Stimulated activated CD8-positive, alpha-beta memory T cell treated with anti-CD3 and anti-CD28 coated beads, Interleukin-4, amount 100 ng/mL, for 4 hours (primary cell): Measurements from ENCODE around the gene BDKRB1.
A peak's percentile ranks its signal among the peaks of the same experiment; 100 is the strongest.

ENCODE experiments used
- DNase-seq, 2 donors: peaks; one replicate each; pipeline ENCODE4 v3.0.0-alpha.2; 2020; ENCODE audit warnings: low read depth in 2 of 2, low spot score in 1 of 2

BDKRB1 gene

DNA sequence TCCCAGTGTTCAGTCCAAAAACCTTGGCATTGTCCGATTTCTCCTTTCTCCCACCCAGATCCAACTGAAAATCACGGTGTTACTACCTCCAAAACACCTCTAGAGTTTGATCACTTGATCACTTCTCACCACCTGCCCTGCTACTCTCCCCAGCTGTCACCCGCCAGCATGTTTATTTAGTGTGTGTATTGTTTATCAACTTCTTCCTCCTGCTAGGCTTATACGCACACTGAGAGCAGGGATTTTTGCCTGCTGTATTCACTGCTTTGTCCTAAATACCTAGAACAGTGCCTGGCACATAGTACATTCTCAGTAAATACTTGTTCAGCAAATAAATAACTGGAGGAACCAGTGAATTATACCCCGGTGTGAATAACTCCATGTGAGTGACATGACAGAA, 5.0 kb downstream of the BDKRB1 start:
- no peak for DNase-seq

DNA sequence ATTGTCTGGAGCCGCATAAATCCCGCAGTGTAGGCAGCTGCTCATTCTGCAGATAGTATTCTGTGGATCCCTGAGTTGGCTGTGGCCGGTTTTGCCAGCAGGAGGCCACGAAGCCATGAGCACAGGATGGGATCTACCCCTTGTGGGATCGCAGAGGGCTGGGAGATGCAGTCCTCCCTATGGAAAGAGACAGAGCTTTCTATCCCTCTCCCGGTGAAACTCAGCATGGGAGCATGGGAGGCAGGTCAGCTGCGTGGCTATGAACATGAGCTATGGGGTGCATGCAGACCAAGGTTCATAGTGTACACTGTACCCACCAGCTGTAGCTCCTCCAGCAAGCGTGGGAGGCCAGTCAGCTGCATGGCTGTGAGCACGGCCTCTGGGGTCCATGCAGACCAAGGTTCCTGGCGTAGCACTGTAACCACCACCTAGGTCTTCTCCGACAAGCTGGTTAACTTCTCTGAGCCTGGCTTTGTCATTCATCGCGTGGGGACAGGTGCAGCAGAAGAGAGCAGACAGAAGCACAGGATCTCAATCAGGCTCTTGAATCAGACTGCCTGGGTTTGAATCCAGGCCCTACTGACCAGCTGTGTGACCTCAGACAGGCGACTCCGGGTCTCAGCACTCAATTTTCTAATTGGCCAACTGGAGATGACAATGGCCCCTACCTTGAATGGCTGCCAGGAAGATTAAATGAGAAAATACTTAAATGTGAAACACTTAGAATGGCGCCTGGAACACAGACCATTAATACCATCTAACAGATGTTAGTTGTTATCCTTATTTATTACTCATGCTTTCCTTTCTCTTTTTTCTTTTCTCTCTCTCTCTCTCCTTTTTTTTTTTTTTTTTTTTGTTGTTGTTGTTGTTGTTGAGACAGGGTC, 6.0 kb downstream of the BDKRB1 start:
- no peak for DNase-seq

DNA sequence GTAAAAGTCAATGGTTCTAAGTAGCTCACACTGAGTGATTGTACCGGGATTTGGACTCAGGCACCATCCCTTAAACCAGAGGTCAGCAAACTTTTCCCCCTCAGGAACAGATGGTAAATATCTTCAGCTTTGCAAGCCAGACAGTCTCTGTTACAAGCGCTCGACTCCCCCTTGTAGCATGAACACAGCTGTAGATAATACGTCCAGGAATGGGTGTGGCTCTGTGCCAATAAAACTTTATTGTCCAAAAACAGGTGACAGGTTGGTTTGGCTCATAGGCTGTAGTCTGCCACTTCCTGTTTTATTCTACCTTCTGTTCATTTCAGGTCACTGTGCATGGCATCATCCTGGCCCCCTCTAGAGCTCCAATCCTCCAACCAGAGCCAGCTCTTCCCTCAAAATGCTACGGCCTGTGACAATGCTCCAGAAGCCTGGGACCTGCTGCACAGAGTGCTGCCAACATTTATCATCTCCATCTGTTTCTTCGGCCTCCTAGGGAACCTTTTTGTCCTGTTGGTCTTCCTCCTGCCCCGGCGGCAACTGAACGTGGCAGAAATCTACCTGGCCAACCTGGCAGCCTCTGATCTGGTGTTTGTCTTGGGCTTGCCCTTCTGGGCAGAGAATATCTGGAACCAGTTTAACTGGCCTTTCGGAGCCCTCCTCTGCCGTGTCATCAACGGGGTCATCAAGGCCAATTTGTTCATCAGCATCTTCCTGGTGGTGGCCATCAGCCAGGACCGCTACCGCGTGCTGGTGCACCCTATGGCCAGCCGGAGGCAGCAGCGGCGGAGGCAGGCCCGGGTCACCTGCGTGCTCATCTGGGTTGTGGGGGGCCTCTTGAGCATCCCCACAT, 7.6 kb downstream of the BDKRB1 start:
- no peak for DNase-seq

DNA sequence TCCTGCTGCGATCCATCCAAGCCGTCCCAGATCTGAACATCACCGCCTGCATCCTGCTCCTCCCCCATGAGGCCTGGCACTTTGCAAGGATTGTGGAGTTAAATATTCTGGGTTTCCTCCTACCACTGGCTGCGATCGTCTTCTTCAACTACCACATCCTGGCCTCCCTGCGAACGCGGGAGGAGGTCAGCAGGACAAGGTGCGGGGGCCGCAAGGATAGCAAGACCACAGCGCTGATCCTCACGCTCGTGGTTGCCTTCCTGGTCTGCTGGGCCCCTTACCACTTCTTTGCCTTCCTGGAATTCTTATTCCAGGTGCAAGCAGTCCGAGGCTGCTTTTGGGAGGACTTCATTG, 8.2 kb downstream of the BDKRB1 start:
- DNase-seq = no peak

DNA sequence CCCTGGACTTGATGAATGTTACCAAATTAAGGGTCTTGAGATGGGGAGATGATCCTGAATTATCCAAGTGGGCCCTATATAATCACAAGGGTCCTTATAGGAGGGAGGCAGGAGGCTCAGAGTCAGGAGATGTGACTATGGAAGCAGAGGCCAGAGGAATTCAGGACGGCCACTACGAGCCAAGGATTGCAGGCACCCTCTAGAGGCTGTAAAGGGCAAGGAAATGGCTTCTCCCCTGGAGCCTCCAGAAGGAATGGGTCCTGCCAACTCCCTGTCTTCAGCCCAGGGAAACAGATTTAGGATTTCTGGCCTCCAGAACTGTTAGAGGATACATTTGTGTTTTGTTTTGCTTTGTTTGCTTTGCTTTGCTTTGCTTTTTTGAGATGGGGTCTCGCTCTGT, 8.8 kb downstream of the BDKRB1 start:
- DNase-seq = no peak

DNA sequence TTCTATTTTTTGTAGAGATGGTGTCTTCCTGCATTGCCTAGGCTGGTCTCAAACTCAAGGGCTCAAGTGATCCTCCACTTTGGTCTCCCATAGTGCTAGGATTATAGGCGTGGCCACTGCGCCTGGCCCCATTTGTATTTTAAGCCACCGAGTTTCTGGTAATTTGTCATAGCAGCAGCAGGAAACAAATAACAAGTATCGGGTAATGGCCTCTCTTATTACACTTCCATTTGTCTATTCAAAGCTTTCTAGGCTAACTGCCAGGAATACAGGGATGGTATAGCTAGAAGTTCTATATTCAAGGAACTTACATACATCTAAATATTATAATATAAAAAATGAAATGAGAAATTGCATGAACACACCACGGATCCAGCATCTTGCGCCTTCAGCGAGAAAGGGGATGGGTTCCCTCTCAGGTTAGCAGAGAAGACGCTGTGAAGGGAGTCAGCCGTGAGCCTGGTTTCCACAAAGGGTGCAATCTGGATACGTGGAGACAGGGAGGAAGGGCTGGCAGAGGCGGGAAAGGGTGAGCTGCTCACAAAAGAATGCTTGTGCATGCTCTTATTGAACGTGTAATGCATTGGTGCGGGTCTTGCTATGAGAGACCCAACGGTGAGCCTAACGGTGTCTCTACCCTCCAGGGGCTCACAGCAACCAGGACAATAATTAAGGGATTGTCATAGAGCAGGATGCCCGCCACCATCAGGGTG, 9.5 kb downstream of the BDKRB1 start:
- DNase-seq = no peak

DNA sequence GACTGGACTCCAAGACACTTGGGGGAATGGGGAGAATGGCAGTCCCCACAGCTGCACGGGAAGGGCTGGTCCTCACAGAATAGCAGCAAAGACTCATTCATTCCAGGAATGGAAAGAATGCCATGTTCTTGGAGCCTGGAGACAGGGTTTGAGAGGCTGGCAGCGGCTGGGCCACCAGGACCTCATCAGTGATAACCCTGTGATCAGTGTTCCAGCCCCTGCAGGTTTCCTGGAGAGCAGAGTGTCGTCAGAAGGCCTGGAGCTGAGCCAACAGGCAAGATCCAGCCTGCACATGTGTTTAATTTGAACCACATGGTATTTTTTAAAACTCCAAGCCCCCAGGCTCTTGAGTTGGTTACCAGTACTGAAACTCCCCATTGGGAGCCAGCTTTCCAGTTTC, 11.3 kb downstream of the BDKRB1 start:
- DNase-seq = no peak

DNA sequence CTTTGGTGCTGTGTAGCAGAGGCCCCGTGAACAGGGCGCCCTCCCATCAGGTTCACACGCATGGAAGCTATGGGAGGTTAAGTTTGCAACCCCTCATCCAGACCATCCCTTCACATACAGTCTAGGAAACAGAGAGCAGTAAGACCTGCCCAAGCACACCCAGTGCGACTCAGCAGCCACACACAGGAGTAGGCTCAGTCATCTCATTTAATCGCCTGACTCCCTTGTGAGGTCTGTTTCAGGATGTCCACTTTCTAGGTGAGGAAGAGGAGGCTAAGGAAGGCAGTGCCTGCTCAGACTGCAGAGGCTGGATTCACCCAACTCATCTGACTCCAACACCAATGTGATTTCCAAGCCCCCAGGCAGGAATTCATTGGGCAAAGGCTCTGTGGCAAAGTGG, 11.9 kb downstream of the BDKRB1 start:
- no peak for DNase-seq

DNA sequence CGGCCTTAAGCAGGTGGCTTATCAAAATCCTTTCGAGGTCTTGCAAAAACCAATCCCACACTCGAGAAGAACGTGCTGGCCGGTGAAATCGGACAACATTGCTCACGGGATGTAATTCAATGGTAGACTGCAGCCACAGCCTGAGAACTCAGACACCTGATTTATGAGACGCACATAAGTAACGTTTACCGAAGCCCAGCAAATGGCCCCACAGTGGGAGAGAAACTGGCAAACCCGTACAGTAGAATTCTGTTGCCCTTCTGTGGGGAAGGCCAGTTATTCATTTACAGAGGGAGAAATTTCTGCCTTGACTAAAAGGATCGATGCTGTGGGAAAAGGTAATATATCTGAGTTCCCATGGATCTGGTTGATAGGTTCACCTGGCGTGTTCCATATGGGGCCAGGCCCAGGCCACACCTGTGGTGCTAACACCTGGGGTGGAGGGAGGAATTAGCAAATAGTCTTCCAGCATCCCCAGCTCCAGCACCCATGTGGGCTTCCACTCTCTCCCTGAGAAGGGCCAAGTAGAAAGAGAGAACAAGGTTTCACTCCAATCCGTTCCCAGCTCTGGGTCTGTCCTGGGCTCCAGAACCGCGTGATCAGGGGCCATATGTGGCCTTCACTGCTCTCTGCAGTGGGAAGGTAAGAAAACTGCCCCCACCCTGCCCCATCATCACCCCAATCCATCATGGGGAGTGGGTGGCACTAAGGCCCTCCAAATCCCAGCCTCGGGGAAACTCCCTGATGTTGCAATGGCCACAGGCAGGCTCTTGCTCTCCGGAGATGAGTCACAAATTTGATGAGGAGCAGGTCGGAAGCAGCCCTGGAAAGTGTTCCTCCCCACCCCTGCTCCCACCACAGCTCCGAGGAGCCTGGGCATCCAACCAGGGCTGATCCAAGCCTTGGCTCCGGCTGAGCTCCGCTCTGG, 12.7 kb downstream of the BDKRB1 start:
- DNase-seq = no peak

DNA sequence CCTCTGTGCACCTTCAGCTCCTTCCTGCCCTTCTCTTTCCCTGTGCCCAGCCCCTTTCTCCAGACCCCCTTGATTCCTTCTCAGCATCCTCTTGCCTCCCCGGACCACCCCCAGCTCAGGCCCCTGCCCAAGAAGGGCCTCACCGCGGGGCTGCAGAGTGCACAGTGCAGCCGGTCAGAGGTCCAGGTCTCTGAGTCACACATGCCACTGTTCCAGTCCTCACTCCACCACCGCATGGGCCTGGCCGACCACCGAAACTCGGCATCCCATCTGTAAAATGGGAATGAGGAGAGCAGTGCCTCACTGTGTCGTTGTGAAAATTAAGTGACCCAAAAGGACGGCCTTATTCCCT, 13.3 kb downstream of the BDKRB1 start:
- DNase-seq = no peak

DNA sequence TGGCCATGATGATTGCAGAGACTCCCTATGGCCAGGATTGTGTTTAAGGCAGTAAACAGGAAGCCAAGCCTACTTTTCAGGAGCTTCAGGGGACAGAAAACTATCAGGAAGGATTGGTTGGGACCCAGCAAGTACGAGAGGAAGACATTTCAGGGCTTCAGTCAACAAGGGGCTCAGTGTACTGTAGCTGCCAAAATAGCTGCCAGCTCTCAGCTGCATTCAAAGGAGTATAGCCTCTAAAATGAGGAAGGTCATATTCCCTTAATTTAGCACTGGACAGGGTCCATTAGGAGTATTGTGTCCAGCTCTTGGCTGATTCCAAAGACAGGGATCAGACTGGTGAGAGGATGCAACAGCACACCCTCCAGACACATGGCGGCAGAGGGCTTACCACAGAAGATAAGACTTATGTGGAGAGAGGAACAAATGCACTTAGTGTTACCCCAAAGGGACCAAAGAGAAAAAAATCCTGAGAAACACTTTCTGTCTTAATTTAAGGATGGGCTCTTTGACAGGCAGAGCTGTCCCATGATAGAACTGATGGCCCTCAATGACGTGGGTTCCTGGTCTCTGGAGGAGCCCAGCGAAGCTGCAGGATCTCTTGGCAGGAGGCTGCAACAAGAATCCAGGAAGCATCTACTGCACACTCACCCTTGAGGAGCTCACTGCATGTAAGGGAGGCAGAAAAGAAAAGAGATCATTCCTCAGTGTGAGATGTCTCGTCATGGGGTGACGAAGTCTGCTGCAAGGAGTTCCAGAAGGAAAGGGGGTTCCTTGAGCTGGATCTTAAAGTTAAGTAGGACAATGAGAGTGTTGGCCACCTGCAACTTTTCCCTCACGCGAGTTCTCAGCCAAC, 14.8 kb downstream of the BDKRB1 start:
- no peak for DNase-seq

DNA sequence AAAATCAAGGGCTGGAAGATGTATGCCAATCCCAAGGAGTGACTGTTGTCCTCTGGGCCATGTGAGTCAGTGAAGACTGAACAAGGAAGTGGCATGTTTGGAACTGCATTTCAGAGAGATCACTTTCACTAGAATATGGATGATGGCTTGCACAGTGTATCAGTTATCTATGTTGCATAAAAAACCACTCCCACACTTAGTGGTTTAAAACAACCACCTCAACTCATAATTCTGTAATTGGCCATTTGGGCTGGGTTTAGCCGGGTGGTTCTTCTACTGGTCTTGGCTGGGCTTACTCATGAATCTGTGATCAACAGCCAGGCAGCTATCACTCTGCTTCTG, 15.4 kb downstream of the BDKRB1 start:
- DNase-seq = no peak

DNA sequence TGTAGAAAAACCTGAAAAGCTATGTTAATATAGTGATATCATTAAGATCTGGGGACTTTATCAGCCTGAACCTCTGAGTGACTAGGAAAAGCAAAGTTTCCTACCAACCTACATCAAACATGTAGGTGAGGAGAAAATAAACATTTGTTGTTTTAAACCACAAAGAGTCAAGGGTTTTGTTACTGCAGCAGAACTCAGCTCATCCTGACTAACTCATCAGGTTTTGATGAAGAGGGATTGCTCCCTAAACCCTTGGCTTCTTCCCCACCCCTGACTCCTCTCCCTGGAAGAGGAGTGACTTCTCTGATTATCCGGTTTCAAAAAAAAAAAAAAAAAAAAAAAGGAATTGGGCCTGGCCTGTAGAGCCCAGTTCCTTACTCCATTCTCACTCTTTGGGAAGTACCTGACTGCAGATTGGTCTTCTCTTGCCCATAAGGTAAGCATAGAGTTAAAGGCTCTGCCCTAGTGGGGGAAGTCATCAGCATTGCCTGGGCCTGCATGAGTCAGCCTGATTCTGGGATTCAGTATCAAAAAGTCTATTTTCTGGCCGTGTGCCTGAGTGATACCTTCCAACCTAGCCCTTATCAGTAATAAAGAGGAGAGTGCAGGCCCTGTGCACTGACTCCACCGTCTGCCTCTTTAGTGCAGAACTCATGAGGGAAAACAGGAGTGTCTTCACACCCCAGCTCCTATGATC, 16.9 kb downstream of the BDKRB1 start:
- DNase-seq = no peak

DNA sequence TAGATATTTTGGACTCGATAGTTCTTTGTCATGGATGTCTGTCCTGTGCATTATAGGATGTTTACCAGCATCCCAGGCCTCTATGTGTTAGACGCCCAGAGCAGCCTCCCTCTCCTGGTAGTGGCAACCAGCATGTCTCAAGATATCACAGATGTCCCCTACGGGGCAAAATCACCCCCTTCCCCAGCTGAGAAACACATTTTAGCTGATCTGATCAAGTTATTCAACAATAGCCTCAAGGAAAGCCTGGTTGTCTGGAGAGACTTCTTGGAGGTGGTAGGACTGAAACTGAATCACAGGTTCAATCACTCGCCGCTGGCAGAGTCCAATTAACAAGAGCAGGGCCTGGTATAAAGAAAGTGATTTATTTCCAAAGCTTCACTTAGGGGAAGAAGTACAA, 17.6 kb downstream of the BDKRB1 start:
- no peak for DNase-seq

DNA sequence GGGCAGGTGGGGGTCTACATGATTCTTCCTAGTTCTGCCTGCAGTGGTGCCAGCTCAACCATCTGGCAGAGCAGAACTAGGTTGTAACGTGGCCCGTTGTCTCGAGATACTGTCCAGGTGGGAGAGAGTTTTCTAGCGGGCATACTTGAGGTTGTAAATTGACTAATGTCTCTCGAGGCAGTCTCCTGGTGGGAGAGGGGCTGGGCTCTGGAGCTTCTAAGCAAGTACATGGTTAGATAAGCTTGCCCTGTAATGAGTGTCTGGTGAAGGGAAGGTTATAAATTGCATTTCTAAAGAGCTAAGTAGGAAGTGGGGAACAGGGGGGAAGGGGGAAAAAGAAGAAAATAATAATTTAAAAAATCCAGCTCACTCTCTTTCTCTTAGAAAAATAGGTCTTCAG, 18.1 kb downstream of the BDKRB1 start:
- no peak for DNase-seq

DNA sequence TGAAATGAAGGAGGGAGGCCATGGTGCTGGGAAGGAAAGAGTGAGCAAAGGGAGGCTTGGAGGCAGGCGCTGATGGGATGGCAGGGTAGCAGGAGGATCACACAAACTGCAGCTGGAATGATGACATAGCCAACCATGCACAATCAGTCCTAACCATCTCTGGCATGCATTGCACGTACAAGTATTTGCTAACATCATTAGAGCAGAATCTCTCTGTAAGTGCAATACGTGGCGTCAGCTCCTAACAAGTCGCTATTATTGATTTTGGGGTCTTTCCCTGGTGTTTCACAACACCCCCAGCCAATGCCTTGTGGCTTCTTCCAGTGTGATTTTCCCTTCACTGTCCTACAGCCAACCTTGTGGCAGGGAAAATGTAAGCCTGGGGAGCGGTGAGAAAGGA, 18.5 kb downstream of the BDKRB1 start:
- DNase-seq = no peak

DNA sequence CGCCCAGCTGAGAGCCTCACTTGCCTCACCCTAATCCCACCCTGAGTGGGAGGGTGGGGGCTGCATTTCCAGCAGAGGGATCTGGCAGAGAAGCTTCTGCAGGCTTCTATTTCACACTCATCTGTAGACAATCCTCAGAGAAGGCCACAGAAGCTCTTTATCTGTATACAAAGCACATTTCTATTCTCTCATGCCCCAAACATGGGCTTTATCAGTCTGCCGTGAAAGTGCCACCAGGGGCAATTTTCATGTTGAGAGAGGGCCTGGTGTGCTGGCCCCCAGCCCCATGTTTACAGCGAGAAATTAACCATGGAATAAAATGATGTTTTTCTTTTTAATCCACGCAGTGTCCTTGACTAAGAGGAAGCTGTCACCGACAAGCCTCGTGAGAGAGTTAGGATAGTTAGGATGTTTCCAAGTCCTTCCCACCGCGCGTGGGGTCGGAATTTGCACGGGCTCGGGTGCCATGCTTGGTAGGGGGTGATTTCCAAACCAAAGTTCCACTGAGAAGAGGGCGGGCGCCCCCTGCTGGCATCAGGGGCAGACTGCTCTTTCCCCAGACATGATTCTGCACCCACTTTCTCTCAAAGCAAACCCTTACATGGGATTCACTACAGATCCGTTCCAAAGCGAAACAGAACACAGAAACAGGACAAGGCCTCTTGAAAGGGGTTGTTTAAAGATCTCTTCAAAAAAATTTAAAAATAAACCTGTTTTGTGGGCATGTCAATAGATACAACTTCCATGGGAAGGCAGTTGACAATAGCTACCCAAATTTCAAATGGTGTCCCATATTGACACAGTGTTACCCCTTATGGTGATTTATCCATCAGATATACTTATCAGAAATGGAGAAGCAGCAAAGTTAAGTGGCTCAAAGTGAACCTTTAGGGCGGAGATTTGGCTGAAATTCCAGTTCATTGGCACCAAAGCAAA, 19.4 kb downstream of the BDKRB1 start:
- peak; percentile 18 to 37 for DNase-seq

DNA sequence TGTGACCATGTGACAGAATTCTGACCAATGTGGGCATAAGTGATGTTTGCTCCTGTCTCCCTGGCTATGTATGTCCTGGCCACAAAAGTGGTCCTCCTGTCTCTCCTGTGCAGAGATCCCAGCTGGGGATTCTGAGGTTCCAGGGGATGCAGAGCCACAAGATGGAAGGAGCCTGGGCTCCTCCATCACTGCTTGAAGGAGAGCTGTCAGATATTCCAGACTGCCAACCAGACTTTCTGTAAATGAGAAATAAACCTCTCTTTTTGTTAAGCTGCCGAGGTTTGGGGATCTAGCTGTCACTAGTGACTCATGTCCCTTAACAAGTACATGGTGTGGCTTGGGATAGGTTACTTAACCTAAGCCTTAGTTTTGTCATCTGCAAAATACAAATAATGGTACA, 21.9 kb downstream of the BDKRB1 start:
- no peak for DNase-seq
